Astrocyte of the cerebellum (primary cell): Measurements from ENCODE around the gene GAS2L3.
A peak's percentile ranks its signal among the peaks of the same experiment; 100 is the strongest.
"Not testable (repeated sequence)": the region's sequence is repeated elsewhere in the genome, so short reads cannot be mapped to it uniquely, and the experiment has no call there.

Source experiments
- DNase-seq: peaks from one replicate; pipeline ENCODE4 v3.0.0-alpha.2; 2011; ENCODE audit warnings: low read depth
- H3K4me3 ChIP-seq: 2 replicates; pipeline ENCODE4 v1.5.1; 2011; ENCODE audit warnings: mild to moderate bottlenecking, low read depth, low read length, moderate library complexity
- in situ Hi-C: cut with HindIII; loops from 2 replicates; pipeline ENCODE4 v1.10.0; 2017; ENCODE audit warnings: low sequenced_read_pairs
- TF ChIP-seq, protein P1 (sequence below): IDR thresholded peaks from 2 replicates; pipeline ENCODE4 v1.5.1; 2012; ENCODE audit warnings: low read length, low read depth, moderate library complexity, mild to moderate bottlenecking; ENCODE audit errors: missing control alignments

Gene GAS2L3

DNA sequence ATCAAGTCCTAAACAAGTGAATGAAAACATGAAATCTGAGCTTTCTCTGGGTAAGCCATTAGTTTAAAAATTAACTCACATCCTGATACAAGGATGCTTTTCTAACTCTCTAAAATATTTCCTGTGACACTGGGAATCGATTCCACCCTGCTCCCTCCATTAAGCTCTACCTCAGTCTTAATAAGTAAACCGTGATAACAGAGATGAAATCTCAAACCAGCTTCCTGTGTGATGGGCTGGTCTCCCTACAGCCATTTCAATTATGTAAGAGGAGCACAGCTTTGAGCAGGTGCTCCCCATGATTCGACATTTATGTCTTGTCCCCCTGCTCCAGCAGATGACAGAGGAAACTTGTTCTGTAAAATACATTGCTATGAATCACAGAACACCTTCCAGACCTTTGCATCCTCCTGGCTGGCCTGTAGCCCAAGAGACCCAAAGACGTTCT lies 59.0 kb downstream of the GAS2L3 start:
- H3K4me3 ChIP-seq = no peak overlapping the region
- in situ Hi-C loops = no loop called here
- TF ChIP-seq, protein P1, sequence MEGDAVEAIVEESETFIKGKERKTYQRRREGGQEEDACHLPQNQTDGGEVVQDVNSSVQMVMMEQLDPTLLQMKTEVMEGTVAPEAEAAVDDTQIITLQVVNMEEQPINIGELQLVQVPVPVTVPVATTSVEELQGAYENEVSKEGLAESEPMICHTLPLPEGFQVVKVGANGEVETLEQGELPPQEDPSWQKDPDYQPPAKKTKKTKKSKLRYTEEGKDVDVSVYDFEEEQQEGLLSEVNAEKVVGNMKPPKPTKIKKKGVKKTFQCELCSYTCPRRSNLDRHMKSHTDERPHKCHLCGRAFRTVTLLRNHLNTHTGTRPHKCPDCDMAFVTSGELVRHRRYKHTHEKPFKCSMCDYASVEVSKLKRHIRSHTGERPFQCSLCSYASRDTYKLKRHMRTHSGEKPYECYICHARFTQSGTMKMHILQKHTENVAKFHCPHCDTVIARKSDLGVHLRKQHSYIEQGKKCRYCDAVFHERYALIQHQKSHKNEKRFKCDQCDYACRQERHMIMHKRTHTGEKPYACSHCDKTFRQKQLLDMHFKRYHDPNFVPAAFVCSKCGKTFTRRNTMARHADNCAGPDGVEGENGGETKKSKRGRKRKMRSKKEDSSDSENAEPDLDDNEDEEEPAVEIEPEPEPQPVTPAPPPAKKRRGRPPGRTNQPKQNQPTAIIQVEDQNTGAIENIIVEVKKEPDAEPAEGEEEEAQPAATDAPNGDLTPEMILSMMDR = no peak
- DNase-seq = no peak

GRCh38 chr12:100633082-100633785 lies 59.8 kb downstream of the GAS2L3 start:
- in situ Hi-C loops, DNase-seq, H3K4me3 ChIP-seq: not testable (repeated sequence)

- in situ Hi-C loops = no loop called here
- H3K4me3 ChIP-seq = no peak overlapping the region
- TF ChIP-seq, protein P1 = no peak
- no peak for DNase-seq
Measured at GRCh38 chr12:100643246-100643645, 69.8 kb downstream of the GAS2L3 start.

- DNase-seq = no peak
- TF ChIP-seq, protein P1 = no peak
- H3K4me3 ChIP-seq = no peak overlapping the region
- in situ Hi-C loops = no loop called here
Measured at GRCh38 chr12:100646896-100647295, 73.4 kb downstream of the GAS2L3 start.

DNA sequence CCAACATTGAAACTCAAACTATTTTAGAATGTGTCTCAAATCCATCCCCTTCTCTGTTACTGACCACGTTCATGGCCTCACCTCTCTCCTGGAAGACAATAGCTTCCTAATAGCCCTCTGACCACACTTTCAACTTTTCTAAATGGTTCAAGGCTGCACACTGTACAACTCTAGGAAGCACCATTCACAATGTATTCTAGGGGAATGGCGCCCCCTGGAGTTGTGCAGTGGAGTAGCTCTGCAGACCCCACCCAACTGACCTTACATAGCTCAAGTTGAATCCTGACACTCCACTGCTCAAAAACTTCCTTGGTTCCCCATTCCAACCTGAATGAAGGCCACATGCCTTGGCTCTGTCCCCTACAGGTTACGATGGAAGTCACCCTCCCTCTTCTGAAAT lies 77.6 kb downstream of the GAS2L3 start:
- TF ChIP-seq, protein P1 = peak; percentile 12

GRCh38 chr12:100651694-100652093 lies 78.2 kb downstream of the GAS2L3 start:
- in situ Hi-C loops = no loop called here
- no peak for DNase-seq
- TF ChIP-seq, protein P1 = no peak
- no peak overlapping the region for H3K4me3 ChIP-seq

More for the DNA sequence above, 77.6 kb downstream of the GAS2L3 start:
- in situ Hi-C loops = no loop called here
- no peak for DNase-seq
- H3K4me3 ChIP-seq = no peak overlapping the region

DNA sequence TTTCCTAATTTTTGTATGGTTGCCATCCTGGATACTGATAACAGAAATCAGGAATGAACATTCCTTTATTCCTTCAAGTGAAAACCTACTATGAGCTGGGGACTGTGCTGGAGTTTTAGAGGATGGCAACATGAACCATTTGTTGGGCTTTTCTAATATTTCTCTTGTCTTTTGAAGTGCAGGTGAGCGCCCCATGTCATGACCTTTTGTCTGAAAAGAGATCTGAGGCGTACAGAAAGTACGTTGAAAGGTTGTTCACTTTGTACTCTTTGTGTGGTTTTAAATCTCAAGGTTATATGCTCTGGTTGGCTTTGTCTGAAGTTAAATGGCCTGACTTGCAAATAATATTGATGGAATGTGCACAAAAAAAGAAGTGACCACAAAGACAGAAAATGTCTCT lies 79.0 kb downstream of the GAS2L3 start:
- in situ Hi-C loops = no loop called here
- TF ChIP-seq, protein P1 = no peak
- DNase-seq = no peak
- no peak overlapping the region for H3K4me3 ChIP-seq
